ENCODE data around the gene KATNIP. TPM values are rescaled to one million over a fixed set of nuclear protein-coding genes. Genes with fewer than 3 reads are reported as not detected.

KATNIP gene
- total RNA-seq, 4 donors from 2014 or later, result 11.2 to 20.0 (median 17.5) TPM

DNA sequence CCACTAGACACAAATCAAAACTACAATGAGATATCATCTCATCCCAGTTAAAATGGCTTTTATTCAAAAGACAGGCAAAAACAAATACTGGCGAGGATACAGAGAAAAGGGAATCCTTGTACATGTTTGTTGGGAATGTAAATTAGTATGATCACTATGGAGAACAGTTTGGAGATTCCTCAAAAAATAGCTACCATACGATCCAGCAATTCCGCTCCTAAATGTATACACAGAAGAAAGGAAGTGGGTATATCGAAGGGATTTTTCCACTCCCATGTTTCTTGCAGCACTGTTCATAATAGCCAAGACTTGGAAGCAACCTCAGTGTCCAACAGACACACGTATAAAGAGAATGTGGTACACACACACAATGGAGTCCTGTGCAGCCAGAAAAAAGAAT is 35.3 kb downstream of the KATNIP start:
- 96% methylated on average over 5 of the region's 5 CpGs for WGBS

DNA sequence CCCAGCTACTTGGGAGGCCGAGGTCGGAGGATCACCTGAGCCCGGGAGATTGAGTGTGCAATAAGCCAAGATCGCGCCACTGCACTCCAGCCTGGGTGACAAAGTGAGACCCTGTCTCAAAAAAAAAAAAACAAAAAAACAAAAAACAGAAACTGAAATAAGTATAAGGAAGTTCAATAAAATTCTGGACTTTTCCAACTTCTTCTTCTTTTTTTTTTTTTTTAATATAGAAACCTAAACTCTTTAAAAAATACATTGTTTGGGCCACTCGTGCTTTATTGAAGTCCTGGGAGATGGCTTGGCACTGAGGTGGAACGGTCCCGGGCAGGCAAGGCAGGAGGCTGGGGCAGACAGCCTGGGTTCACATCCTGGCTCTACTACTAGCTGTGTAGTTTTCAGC is 36.8 kb downstream of the KATNIP start:
- Histone ChIP-seq H3K4me1 (no peaks in the 10 kb centered on the region), H3K27me3 (no peaks in the 10 kb centered on the region), H3K9me3 (peaks cover 0 to 6% (median 0%) of the 10 kb centered on the region in 4 donors), H3K27ac (replicated peaks in 1 of 4) (no peak overlapping the region), H3K36me3 (peaks cover 0 to 14% (median 2%) of the 10 kb centered on the region in 4 donors), H3K4me3 (no peak overlapping the region)
- no peak for DNase-seq (ENCODE audit: extremely low spot score)
- TF ChIP-seq POLR2A (IDR thresholded peaks at IDR 0.05; ENCODE audit: low read depth) (no peak), EP300 (IDR thresholded peaks at IDR 0.05) (no peak), POLR2AphosphoS5 (IDR thresholded peaks at IDR 0.05) (no peak)
- TF ChIP-seq, protein P1, sequence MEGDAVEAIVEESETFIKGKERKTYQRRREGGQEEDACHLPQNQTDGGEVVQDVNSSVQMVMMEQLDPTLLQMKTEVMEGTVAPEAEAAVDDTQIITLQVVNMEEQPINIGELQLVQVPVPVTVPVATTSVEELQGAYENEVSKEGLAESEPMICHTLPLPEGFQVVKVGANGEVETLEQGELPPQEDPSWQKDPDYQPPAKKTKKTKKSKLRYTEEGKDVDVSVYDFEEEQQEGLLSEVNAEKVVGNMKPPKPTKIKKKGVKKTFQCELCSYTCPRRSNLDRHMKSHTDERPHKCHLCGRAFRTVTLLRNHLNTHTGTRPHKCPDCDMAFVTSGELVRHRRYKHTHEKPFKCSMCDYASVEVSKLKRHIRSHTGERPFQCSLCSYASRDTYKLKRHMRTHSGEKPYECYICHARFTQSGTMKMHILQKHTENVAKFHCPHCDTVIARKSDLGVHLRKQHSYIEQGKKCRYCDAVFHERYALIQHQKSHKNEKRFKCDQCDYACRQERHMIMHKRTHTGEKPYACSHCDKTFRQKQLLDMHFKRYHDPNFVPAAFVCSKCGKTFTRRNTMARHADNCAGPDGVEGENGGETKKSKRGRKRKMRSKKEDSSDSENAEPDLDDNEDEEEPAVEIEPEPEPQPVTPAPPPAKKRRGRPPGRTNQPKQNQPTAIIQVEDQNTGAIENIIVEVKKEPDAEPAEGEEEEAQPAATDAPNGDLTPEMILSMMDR (IDR thresholded peaks at IDR 0.05), result no peak
- WGBS, result 80% methylated on average over 8 of the region's 8 CpGs
- intact Hi-C loops (cut with DNase I), result no loop called here

More for the DNA sequence above, 35.3 kb downstream of the KATNIP start:
- H3K36me3 ChIP-seq, result peaks cover 0 to 14% (median 2%) of the 10 kb centered on the region in 4 donors
- no peak overlapping the region for H3K27ac ChIP-seq (replicated peaks in 1 of 4)
- DNase-seq (ENCODE audit: extremely low spot score), result no peak
- intact Hi-C loops (cut with DNase I), result no loop called here
- no peak overlapping the region for H3K4me3 ChIP-seq
- no peaks in the 10 kb centered on the region for H3K4me1 ChIP-seq
- no peaks in the 10 kb centered on the region for H3K27me3 ChIP-seq
- TF ChIP-seq EP300 (IDR thresholded peaks at IDR 0.05) (no peak), POLR2AphosphoS5 (IDR thresholded peaks at IDR 0.05) (no peak), POLR2A (IDR thresholded peaks at IDR 0.05; ENCODE audit: low read depth) (no peak)
- TF ChIP-seq, protein P1 (IDR thresholded peaks at IDR 0.05), result no peak
- peaks cover 0 to 6% (median 0%) of the 10 kb centered on the region in 4 donors for H3K9me3 ChIP-seq

DNA sequence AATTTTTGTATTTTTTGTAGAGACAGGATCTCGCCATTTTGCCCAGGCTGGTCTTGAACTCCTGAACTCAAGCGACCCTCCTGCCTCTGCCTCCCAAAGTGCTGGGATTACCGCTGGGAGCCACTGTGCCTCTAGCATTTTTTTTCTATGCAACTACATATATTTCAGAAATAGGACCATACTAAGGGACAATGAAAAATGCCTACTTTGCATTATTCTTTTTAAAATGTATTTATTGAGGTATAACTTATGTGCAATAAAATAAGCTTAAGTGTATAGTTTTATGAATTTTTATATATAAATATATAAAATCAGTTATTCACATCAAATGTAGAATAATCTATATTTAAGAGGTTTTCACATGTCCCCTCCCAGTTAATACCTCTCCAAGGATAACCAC is 38.1 kb downstream of the KATNIP start:
- Histone ChIP-seq H3K27me3 (no peaks in the 10 kb centered on the region), H3K4me3 (no peak overlapping the region), H3K9me3 (peaks cover 0 to 6% (median 0%) of the 10 kb centered on the region in 4 donors), H3K4me1 (no peaks in the 10 kb centered on the region), H3K36me3 (peaks cover 0 to 14% (median 4%) of the 10 kb centered on the region in 4 donors), H3K27ac (replicated peaks in 1 of 4) (no peak overlapping the region)
- TF ChIP-seq POLR2A (IDR thresholded peaks at IDR 0.05; ENCODE audit: low read depth), result no peak
- no peak for TF ChIP-seq EP300 (IDR thresholded peaks at IDR 0.05)
- TF ChIP-seq POLR2AphosphoS5 (IDR thresholded peaks at IDR 0.05), result no peak
- TF ChIP-seq, protein P1 (IDR thresholded peaks at IDR 0.05), result no peak
- 97% methylated on average over 3 of the region's 3 CpGs for WGBS
- DNase-seq (ENCODE audit: extremely low spot score), result no peak
- intact Hi-C loops (cut with DNase I), result no loop called here

DNA sequence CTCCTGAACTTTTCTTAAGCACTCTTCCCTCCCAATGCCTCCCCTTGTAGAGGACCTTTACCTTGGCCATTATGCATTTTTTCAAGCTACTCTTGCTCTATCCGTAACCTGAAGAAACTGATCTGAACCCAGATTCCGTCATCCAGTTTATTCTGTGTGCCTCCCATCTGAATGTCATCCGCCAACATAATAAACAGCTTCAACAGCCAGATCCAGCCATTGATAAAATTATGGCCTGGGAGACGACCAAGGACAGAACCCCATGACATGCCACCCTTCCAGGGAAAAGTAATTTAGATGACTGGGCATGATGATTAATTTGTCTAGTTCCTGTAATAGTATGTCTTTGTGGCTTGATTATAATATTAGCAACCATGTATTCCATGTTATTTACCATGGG is 41.9 kb downstream of the KATNIP start:
- Histone ChIP-seq H3K4me1 (no peaks in the 10 kb centered on the region), H3K36me3 (peaks cover 0 to 4% (median 2%) of the 10 kb centered on the region in 4 donors), H3K4me3 (no peak overlapping the region), H3K27ac (replicated peaks in 1 of 4) (no peak overlapping the region), H3K9me3 (peaks cover 0 to 6% (median 0%) of the 10 kb centered on the region in 4 donors), H3K27me3 (no peaks in the 10 kb centered on the region)
- intact Hi-C loops (cut with DNase I), result no loop called here
- TF ChIP-seq, protein P1 (IDR thresholded peaks at IDR 0.05), result no peak
- TF ChIP-seq POLR2A (IDR thresholded peaks at IDR 0.05; ENCODE audit: low read depth) (no peak), POLR2AphosphoS5 (IDR thresholded peaks at IDR 0.05) (no peak), EP300 (IDR thresholded peaks at IDR 0.05) (no peak)
- DNase-seq (ENCODE audit: extremely low spot score), result no peak
- 97% methylated on average over 4 of the region's 4 CpGs for WGBS

DNA sequence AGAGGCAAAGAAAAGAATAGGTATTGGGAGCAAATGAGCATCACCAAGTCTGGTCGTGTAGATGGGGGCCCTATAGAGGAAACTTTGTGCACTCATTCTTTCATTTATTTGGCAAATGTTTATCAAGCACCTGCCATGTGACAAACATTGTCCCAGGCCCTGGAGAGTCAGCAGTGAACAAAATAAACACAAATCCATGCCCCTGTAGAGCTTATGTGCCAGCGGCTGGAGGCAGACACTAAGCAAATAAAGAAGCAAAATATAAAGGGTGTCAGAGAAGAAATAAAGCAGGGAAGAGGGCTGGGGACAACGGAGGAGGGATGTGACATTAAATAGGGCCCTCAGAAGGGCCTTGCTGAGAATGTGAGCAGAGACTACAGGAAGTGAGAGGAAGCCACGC is 45.5 kb downstream of the KATNIP start:
- no peak overlapping the region for H3K4me3 ChIP-seq
- intact Hi-C loops (cut with DNase I), result no loop called here
- H3K27me3 ChIP-seq, result no peaks in the 10 kb centered on the region
- TF ChIP-seq POLR2AphosphoS5 (IDR thresholded peaks at IDR 0.05) (no peak), POLR2A (IDR thresholded peaks at IDR 0.05; ENCODE audit: low read depth) (no peak), EP300 (IDR thresholded peaks at IDR 0.05) (no peak)
- TF ChIP-seq, protein P1 (IDR thresholded peaks at IDR 0.05), result no peak
- 64% methylated on average over 4 of the region's 4 CpGs for WGBS
- H3K36me3 ChIP-seq, result peaks cover 0 to 14% (median 11%) of the 10 kb centered on the region in 4 donors
- no peaks in the 10 kb centered on the region for H3K9me3 ChIP-seq
- no peaks in the 10 kb centered on the region for H3K4me1 ChIP-seq
- DNase-seq (ENCODE audit: extremely low spot score), result no peak
- no peak overlapping the region for H3K27ac ChIP-seq (replicated peaks in 1 of 4)

All from esophagus muscularis mucosa (tissue), 4 donors.